ENCODE measurements around the gene RMDN2. TPM values are rescaled to one million over a fixed set of nuclear protein-coding genes. Genes with fewer than 3 reads are reported as not detected.

Gene RMDN2
- total and polyA plus RNA-seq, 5 donors = 4.9 to 9.0 (median 8.1) TPM

DNA sequence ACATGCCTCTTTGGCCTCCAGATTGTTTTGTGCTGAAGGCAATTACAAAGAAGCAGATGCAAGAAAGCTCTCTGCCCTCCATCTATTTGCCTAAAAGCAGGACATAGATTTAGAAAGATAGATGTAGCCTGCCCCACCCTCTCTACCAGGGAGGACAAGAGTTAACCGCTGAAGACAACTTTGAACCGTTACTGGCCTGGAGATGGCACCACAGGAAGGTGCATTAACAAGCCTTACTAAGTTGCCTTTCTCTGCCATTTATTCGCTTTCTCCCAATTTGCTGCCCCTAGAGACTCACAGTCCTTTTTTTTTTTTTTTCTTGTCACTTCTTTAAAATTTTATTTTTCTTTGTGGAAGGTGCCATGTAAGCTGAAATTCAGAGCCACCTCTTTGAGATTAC is 28.8 kb upstream of the RMDN2 start:
- ATAC-seq (no peak), DNase-seq (no peak)
- no peaks in the 10 kb centered on the region for H3K27me3 ChIP-seq (ENCODE audit: control insufficient read depth, insufficient read depth)
- intact Hi-C loops (cut with DNase I) = loop anchor here in 1 of 4 donors (10.0 kb wide), 1 partner anchor 378 kb away; no protein-coding TSS in a partner anchor
- WGBS = 61% methylated on average over 3 of the region's 3 CpGs
- H3K27ac ChIP-seq (ENCODE audit: low read length) = no peak overlapping the region
- H3K4me3 ChIP-seq (ENCODE audit: low read length) = no peak overlapping the region
- no peaks in the 10 kb centered on the region for H3K9me3 ChIP-seq (ENCODE audit: control insufficient read depth, low read length)
- peaks cover 4% of the 10 kb centered on the region for H3K4me1 ChIP-seq (ENCODE audit: control insufficient read depth, insufficient read depth, low read length)

DNA sequence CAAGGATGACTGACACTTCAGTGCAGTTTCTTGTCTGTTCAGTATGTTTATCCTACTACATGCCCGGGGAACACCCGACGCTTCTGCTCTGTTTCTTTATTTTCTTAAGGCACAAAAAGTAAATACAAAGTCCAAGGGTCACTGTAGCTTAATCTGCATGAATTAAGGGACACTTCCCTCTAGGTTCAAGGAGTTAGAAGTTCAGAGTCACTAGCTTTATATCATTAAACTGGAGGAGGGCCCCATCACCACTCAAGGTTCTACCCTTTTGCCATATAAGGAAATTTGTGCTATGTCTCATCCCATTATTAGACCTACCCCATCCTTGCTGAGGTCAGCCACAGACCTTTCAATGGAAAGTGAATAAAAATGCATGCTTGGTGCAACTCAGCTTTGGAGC is 27.6 kb upstream of the RMDN2 start:
- no peaks in the 10 kb centered on the region for H3K27me3 ChIP-seq (ENCODE audit: control insufficient read depth, insufficient read depth)
- H3K9me3 ChIP-seq (ENCODE audit: control insufficient read depth, low read length) = no peaks in the 10 kb centered on the region
- H3K27ac ChIP-seq (ENCODE audit: low read length) = no peak overlapping the region
- WGBS = 61% methylated on average over 3 of the region's 3 CpGs
- H3K4me3 ChIP-seq (ENCODE audit: low read length) = no peak overlapping the region
- H3K4me1 ChIP-seq (ENCODE audit: control insufficient read depth, insufficient read depth, low read length) = no peaks in the 10 kb centered on the region
- DNase-seq (no peak), ATAC-seq (no peak)
- intact Hi-C loops (cut with DNase I) = loop anchor here in 1 of 4 donors (10.0 kb wide), 1 partner anchor 377 kb away; no protein-coding TSS in a partner anchor

DNA sequence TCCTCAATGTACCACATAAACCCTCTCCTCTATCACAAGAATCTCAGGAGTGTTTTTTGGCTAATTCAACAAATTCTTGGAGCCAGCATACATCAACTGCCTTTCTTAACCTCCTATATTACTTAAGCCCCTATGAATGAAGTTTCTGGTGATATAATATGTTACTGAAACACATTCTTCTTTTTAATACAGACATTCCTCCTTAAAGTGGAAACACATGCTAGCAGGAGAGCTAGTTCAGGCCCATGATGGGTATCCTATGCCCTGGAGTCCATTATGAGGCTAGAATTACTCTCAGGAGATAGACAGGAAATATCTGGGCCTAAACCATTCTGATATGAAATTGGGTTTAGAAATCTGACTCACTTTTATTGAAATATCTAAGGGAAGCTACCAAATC is 26.6 kb upstream of the RMDN2 start:
- H3K4me3 ChIP-seq (ENCODE audit: low read length) = no peak overlapping the region
- DNase-seq (no peak), ATAC-seq (no peak)
- no peaks in the 10 kb centered on the region for H3K9me3 ChIP-seq (ENCODE audit: control insufficient read depth, low read length)
- no peaks in the 10 kb centered on the region for H3K4me1 ChIP-seq (ENCODE audit: control insufficient read depth, insufficient read depth, low read length)
- intact Hi-C loops (cut with DNase I) = loop anchor here in 1 of 4 donors (10.0 kb wide), 1 partner anchor 376 kb away; no protein-coding TSS in a partner anchor
- H3K27me3 ChIP-seq (ENCODE audit: control insufficient read depth, insufficient read depth) = no peaks in the 10 kb centered on the region
- no peak overlapping the region for H3K27ac ChIP-seq (ENCODE audit: low read length)

DNA sequence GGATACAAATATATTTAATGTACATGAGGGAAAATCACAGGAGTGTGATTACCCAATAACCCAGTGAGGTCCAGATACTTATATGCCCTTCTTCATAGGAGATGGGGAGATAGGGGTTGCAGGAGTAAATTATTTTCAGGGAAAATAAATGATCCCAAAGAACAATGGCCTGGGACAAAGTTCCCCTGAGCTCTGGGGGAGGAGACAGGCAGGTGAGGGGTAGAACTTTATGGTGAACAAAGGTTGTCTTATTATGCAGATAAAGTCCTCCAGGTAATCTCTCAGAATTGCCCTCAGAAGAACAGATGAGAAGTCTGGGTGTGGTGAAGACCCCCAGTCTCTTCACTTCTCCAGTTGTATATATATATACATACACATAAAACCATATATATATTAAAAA is 22.1 kb upstream of the RMDN2 start:
- no peaks in the 10 kb centered on the region for H3K9me3 ChIP-seq (ENCODE audit: control insufficient read depth, low read length)
- no peaks in the 10 kb centered on the region for H3K27me3 ChIP-seq (ENCODE audit: control insufficient read depth, insufficient read depth)
- H3K4me3 ChIP-seq (ENCODE audit: low read length) = no peak overlapping the region
- intact Hi-C loops (cut with DNase I) = no loop called here
- ATAC-seq = no peak
- no peak overlapping the region for H3K27ac ChIP-seq (ENCODE audit: low read length)
- H3K4me1 ChIP-seq (ENCODE audit: control insufficient read depth, insufficient read depth, low read length) = no peaks in the 10 kb centered on the region
- no peak for DNase-seq

DNA sequence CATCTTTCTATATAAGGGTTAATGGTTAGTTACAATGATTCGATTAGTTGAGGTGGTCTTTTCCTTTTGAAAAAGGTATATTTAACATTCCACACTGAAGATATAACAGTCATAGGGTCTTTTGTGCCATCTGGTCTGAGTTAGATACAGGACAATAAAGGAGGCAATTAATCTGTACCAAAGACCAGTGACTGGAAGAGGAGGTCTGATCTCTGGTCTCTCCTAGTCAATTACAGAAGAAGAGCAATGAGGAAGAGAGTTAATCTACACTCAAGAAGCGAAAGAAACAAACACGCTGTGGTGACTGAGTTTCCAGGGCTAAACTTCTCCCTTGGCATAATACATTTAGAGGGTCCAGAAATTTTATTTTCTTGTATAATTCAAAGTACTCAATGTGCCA is 20.7 kb upstream of the RMDN2 start:
- Histone ChIP-seq H3K27ac (ENCODE audit: low read length) (no peak overlapping the region), H3K4me1 (ENCODE audit: control insufficient read depth, insufficient read depth, low read length) (no peaks in the 10 kb centered on the region), H3K27me3 (ENCODE audit: control insufficient read depth, insufficient read depth) (no peaks in the 10 kb centered on the region), H3K9me3 (ENCODE audit: control insufficient read depth, low read length) (no peaks in the 10 kb centered on the region), H3K4me3 (ENCODE audit: low read length) (no peak overlapping the region)
- ATAC-seq = no peak
- 87% methylated on average over 3 of the region's 3 CpGs for WGBS
- no peak for DNase-seq
- intact Hi-C loops (cut with DNase I) = no loop called here

DNA sequence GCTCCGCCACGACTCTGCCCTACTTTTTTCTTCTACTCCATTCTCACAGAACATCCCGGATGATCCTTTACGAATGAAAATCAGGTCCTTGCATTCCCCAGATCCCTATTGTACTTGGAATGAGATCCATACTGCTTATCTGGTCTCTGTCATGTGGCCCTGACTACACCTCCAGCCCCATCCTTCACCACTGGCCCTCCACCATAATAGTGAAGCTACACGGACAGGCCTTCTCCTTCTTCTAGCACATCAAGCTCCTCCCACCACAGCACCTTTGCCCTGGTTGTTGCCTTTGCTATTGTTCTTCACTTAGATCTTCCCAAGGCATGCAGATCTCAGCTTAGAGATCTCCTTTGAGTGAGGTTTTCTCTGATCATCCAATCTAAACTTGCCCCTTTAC is 20.1 kb upstream of the RMDN2 start:
- Histone ChIP-seq H3K4me1 (ENCODE audit: control insufficient read depth, insufficient read depth, low read length) (no peaks in the 10 kb centered on the region), H3K27ac (ENCODE audit: low read length) (no peak overlapping the region), H3K27me3 (ENCODE audit: control insufficient read depth, insufficient read depth) (no peaks in the 10 kb centered on the region), H3K4me3 (ENCODE audit: low read length) (no peak overlapping the region), H3K9me3 (ENCODE audit: control insufficient read depth, low read length) (no peaks in the 10 kb centered on the region)
- intact Hi-C loops (cut with DNase I) = no loop called here
- no peak for DNase-seq
- 68% methylated on average over 5 of the region's 5 CpGs for WGBS
- ATAC-seq = no peak

DNA sequence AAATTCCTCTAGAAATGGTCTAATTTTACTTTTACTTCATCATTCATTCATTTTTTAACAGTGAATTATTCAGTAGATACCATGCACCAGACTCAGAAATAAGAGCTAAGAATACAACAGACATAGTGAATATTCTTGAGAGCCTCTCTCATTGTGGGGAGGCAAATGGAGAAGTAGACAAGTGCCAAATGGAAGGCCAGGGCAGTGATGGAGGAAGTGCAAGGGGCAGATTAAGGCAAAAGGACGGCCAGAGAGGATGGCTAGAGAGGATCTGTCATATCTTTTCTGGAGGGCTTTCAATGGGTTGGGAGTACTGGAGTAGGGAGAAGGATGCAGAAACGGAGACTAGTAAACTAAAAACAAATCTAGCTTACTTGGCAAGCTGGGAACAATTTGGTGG is 19.0 kb upstream of the RMDN2 start:
- Histone ChIP-seq H3K4me1 (ENCODE audit: control insufficient read depth, insufficient read depth, low read length) (no peaks in the 10 kb centered on the region), H3K4me3 (ENCODE audit: low read length) (no peak overlapping the region), H3K27ac (ENCODE audit: low read length) (no peak overlapping the region), H3K27me3 (ENCODE audit: control insufficient read depth, insufficient read depth) (no peaks in the 10 kb centered on the region), H3K9me3 (ENCODE audit: control insufficient read depth, low read length) (no peaks in the 10 kb centered on the region)
- DNase-seq (no peak), ATAC-seq (no peak)
- 40% methylated on average over 2 of the region's 2 CpGs for WGBS
- intact Hi-C loops (cut with DNase I) = no loop called here

DNA sequence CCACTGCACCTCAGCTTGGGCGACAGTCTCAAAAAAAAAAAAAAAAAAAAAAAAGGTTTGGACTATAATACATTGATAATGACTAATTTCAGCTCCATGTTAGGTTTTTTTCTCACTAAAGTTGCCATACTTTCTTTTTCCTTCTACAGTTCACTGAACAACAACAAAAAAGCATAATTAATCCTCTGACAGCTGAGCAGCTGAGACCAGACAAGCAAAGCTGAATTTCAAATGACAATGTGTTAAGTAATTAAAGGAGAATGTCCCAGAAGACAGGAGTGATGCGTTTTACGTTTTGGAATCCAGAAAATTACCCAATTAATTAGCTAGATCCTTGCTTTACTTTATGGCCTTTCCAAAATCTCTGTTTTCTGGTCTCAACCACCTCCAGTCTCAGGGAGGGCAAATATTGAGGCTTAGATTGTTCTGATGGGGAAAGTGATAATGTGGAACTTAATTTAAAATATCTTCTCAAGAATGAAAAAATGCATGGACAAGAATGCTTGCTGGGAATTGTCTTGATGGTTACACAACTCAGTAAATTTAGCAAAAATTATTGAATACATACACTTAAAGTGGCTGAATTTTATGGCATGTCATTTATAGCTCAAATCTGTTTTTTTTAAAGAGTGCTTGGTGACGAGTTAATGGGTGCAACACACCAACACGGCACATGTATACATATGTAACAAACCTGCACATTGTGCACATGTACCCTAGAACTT is 17.4 kb upstream of the RMDN2 start:
- no peak overlapping the region for H3K27ac ChIP-seq (ENCODE audit: low read length)
- no peaks in the 10 kb centered on the region for H3K4me1 ChIP-seq (ENCODE audit: control insufficient read depth, insufficient read depth, low read length)
- WGBS = 71% methylated on average over 5 of the region's 5 CpGs
- H3K27me3 ChIP-seq (ENCODE audit: control insufficient read depth, insufficient read depth) = no peaks in the 10 kb centered on the region
- no peaks in the 10 kb centered on the region for H3K9me3 ChIP-seq (ENCODE audit: control insufficient read depth, low read length)
- ATAC-seq = no peak
- no peak for DNase-seq
- intact Hi-C loops (cut with DNase I) = no loop called here
- H3K4me3 ChIP-seq (ENCODE audit: low read length) = no peak overlapping the region

DNA sequence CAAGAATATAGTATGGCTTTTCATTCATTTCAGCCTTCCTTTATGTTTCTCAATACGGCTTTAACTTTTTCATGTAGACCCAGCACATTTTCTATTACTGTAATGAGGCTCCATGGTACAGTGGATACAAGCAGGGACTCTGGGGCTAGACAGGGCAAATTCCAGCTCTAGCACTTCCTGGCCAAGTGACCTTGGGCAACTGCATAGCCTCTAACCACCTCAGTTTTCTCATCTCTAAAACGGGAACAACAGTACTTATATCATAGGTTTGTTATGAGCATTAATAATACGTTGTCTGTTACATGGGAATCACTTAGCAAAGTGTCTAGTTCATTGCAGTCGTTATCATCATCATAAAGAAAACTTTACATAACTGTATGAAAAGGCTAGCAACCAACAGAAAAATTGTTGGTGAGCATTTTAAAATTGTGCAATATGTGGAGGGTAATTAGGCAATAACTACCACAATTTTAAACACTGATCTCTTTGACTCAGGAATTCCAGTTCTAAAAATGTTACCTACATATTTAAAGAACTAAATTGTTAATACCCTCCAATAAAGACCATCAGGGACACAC is 13.7 kb upstream of the RMDN2 start:
- Histone ChIP-seq H3K9me3 (ENCODE audit: control insufficient read depth, low read length) (no peaks in the 10 kb centered on the region), H3K4me3 (ENCODE audit: low read length) (no peak overlapping the region), H3K27me3 (ENCODE audit: control insufficient read depth, insufficient read depth) (no peaks in the 10 kb centered on the region), H3K27ac (ENCODE audit: low read length) (no peak overlapping the region), H3K4me1 (ENCODE audit: control insufficient read depth, insufficient read depth, low read length) (no peaks in the 10 kb centered on the region)
- no peak for ATAC-seq
- DNase-seq = no peak
- intact Hi-C loops (cut with DNase I) = no loop called here
- 80% methylated on average over 4 of the region's 4 CpGs for WGBS

DNA sequence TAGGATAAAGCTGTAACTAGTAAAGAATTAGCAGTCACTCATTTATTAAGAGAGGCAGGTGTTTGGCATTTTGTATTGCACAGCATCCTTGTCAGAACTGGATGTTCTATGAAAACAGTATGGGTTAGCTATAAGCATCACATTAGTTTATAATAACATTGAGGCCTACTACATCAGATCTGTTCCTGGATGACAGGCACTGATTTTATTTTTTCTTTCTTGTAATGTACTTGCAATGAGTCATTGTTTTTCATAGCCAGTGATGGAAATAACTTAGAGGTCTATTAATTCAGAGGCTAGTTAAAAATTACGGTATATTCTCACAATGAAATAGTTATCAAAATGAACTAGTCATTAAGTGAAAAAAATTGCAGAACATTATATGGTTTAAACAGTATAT is 13.0 kb upstream of the RMDN2 start:
- DNase-seq = no peak
- ATAC-seq = no peak
- Histone ChIP-seq H3K27me3 (ENCODE audit: control insufficient read depth, insufficient read depth) (no peaks in the 10 kb centered on the region), H3K4me3 (ENCODE audit: low read length) (no peak overlapping the region), H3K4me1 (ENCODE audit: control insufficient read depth, insufficient read depth, low read length) (no peaks in the 10 kb centered on the region), H3K9me3 (ENCODE audit: control insufficient read depth, low read length) (no peaks in the 10 kb centered on the region), H3K27ac (ENCODE audit: low read length) (no peak overlapping the region)
- intact Hi-C loops (cut with DNase I) = no loop called here
- 65% methylated on average over 1 of the region's 1 CpG for WGBS

DNA sequence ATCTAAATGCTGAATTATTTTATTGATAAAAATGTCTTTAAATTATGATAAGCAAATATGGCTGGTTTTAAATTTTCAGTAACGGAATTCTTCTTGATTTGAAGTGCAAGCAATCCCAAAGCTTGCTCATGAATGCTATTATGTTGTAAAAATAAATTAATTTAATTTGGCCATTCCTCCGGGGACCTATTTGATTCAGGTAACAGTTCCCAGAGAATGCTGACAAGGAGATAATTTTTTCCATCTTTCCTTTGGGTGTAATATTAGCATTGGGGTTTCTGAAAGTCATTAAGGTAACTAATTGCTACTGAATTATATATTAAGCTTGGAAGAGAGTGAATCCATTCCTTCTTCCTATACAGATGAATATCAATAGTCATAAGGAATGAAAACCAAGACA is 12.5 kb upstream of the RMDN2 start:
- Histone ChIP-seq H3K27ac (ENCODE audit: low read length) (no peak overlapping the region), H3K4me1 (ENCODE audit: control insufficient read depth, insufficient read depth, low read length) (no peaks in the 10 kb centered on the region), H3K9me3 (ENCODE audit: control insufficient read depth, low read length) (no peaks in the 10 kb centered on the region), H3K4me3 (ENCODE audit: low read length) (no peak overlapping the region), H3K27me3 (ENCODE audit: control insufficient read depth, insufficient read depth) (no peaks in the 10 kb centered on the region)
- no peak for DNase-seq
- intact Hi-C loops (cut with DNase I) = no loop called here
- no peak for ATAC-seq
- 94% methylated on average over 2 of the region's 2 CpGs for WGBS

DNA sequence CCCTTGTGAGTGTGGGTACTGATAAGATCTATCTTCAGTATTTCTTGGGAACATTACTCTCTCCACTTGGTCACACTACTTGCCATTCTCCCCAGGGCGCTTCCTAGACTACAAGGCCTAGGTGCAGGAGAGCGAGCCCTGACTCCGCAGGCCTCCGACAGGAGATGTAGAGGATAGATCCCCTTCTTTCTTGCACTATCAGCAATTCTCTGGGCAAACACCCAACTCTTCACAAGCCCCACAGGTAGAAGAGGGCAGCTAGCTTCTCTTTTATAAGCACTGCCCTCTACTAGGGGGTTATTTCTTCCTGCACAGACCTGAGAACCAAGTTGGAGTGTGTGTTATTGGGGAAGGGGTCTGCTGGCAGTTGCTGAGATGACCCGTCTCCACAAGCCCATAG is 10.7 kb upstream of the RMDN2 start:
- DNase-seq (no peak), ATAC-seq (no peak)
- WGBS = 94% methylated on average over 5 of the region's 5 CpGs
- Histone ChIP-seq H3K4me3 (ENCODE audit: low read length) (no peak overlapping the region), H3K27ac (ENCODE audit: low read length) (no peak overlapping the region), H3K4me1 (ENCODE audit: control insufficient read depth, insufficient read depth, low read length) (no peaks in the 10 kb centered on the region), H3K27me3 (ENCODE audit: control insufficient read depth, insufficient read depth) (no peaks in the 10 kb centered on the region), H3K9me3 (ENCODE audit: control insufficient read depth, low read length) (no peaks in the 10 kb centered on the region)
- intact Hi-C loops (cut with DNase I) = no loop called here
